Activated gamma-delta T cell (primary cell): ENCODE data around the gene ILF3.
"Not testable (repeated sequence)": the region's sequence is repeated elsewhere in the genome, so short reads cannot be mapped to it uniquely, and the experiment has no call there.

Source experiments
- DNase-seq: peaks from one replicate; lab custom pipeline; 2025; lab: John Stamatoyannopoulos, UW

Gene ILF3

DNA sequence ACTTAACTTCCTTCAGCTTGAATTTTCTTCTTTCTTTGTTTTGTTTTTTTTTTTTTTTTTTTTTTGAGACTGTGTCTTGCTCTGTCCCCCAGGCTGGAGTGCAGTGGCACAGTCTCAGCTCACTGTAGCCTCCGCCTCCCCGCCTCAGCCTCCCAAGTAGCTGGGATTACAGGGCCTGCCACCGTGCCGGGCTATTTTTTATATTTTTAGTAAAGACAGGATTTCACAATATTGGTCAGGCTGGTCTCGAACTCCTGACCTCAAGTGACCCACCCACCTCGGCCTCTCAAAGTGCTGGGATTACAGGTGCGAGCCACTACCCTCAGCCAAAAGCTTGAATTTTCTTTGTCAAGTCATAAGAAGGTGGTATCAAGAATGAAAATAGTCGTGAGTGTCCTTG, 21.1 kb downstream of the ILF3 start:
- DNase-seq, result not testable (repeated sequence)

DNA sequence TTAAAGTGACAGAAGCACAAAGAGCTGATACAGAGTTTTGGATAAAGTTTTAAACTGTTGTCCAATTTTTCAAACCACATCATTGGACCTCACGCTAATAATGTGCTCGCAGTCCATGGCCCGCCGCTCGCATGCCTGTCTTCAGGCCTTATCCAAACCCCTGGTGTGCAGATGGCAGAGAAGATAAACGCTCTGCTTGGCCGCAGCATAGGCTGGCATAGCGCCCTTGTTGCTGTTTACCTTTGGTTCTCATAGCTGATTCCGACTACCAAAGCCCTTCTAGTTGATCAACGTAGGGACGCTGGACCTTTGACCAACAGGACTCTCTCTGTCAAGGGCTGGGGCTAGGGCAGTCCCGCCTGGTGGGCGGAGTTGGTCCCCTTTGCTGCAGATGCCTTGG, 23.6 kb downstream of the ILF3 start:
- no peak for DNase-seq

DNA sequence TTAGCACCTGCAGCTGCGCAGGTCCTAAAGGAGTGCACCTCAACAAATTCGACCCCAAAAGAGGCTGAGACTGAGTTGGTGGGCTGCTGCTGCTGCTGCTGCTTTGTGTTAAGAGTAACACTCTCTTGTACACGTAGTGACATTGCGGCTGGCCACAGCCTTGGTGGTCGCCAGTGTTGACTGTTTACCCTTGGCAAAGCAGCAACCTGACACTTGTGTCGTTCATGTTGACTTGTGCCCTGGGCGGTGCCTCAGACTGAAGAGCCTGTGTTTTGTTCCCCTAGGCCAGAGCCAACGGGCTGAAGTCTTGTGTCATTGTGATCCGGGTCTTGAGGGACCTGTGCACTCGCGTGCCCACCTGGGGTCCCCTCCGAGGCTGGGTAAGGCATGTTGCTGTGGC, 24.7 kb downstream of the ILF3 start:
- no peak for DNase-seq

DNA sequence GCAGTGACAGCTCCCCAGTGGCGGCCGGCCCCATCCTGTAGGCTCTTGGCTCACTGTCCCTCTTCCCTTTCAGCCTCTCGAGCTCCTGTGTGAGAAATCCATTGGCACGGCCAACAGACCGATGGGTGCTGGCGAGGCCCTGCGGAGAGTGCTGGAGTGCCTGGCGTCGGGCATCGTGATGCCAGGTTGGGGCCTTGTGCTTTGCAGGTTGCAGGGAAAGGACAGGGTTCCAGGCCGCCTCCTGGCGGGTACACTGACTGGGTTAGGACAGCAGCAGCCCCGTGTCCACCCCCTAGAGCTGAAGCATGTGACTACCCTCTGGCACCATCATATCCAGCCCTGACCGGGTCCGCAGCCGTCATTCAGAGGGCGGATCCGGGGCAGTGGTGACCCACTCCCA, 25.6 kb downstream of the ILF3 start:
- DNase-seq, result no peak

DNA sequence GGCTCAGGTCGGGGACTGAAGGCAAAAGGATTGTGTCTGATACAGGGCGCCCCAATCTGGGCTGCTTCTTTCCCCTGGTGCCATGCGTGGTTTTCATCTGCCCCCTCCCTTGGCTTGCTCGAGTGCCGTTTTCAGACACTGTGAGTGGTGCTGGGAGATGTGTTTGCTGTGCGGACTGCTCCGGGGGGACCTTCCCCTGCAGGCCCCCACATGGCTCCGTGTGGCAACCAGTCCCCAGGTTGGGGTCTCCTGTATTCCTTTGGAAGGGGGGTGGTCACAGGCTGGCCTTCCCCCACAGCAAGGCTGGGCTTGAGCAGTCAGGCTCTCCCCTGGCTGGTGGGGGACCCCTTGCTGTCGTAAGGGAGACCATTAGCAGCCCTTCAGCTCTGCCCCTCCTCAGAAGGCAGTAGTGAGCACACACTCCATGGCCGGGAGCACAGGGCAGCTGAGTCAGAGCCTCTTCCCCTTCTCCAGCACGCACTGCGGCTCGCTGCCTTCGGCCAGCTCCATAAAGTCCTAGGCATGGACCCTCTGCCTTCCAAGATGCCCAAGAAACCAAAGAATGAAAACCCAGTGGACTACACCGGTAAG, 26.5 kb downstream of the ILF3 start:
- DNase-seq, result no peak

DNA sequence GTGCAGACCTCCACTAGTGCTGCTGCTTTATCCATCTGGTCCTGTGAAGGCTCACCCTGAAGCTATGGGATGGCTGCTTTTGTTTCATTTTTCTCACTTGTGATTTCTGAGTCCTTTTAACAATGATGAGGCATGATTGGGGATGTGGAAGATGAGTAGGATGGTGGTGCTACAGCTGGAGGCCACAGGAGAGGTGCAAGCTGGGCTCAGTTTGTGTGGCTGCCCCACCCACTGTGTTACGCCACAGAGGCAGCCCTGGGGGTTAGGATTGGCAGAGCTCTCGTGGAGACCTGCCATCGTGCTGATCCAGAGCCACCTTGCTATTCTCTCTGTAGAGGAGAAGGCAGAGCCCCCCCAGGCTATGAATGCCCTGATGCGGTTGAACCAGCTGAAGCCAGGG, 27.5 kb downstream of the ILF3 start:
- DNase-seq, result no peak

DNA sequence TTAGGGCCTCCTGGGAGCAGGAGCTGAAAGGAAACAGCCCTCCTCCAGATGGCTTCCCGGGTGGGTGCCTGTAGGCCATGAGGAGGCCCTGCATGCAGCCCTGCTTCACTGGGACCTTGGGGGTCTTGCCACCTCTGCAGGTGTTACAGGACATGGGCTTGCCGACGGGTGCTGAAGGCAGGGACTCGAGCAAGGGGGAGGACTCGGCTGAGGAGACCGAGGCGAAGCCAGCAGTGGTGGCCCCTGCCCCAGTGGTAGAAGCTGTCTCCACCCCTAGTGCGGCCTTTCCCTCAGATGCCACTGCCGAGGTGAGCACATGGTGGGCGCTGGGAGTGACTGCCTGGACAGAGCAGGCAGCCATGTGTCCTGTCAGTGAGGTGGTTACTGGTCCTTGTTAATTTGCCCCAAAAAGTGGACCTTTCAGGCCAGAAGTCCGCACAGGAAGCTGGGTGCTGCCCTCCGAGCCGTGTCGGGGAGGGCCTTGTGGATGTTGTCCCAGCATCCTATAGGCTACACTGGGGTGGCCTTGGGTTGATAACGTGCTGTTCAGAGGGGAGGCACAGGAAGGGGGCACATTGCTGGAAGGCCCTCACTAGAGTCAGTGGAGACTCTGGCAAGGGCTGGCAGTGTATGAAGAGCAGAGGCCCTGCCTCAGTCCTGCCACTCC, 28.4 kb downstream of the ILF3 start:
- no peak for DNase-seq

DNA sequence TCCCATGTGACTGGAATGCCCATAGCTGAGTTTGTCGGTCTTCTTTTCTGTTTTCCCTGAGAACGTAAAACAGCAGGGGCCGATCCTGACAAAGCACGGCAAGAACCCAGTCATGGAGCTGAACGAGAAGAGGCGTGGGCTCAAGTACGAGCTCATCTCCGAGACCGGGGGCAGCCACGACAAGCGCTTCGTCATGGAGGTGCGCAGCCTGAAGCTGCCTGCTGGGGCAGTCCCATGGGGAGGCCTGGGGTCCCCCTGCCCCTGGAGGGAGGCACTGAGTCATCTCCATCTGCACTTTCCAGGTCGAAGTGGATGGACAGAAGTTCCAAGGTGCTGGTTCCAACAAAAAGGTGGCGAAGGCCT, 28.9 kb downstream of the ILF3 start:
- DNase-seq, result no peak

DNA sequence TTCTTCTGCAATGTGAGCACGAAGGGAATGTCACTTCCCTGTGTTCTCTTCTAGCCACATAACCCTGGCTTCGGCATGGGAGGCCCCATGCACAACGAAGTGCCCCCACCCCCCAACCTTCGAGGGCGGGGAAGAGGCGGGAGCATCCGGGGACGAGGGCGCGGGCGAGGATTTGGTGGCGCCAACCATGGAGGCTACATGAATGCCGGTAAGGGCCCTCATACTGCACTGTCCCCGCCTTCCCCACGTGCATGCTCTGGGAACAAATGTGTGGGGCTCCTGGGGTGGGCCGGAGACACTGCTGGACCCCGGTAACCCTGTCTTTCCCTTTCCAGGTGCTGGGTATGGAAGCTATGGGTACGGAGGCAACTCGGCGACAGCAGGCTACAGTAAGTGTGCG, 29.4 kb downstream of the ILF3 start:
- no peak for DNase-seq

DNA sequence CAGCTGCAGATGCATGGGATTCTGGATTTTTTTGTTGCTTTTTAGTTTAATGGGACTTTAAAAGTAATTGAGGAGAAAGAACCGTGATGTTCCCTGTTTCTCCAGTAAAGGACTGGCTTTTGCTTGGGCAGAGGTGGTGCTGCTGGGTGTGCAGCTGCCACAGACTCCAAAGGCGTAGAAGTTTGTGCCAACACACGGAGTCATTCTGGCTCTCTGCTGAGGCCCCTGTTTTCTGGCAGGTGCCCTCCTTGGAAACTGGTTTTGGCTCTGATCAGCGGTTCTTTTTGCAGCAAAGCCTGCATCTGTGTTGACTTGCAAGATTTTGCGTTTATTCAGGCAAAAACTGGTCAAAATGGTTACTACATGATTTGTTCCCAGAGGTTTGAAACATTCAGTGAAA, 31.1 kb downstream of the ILF3 start:
- DNase-seq, result no peak

DNA sequence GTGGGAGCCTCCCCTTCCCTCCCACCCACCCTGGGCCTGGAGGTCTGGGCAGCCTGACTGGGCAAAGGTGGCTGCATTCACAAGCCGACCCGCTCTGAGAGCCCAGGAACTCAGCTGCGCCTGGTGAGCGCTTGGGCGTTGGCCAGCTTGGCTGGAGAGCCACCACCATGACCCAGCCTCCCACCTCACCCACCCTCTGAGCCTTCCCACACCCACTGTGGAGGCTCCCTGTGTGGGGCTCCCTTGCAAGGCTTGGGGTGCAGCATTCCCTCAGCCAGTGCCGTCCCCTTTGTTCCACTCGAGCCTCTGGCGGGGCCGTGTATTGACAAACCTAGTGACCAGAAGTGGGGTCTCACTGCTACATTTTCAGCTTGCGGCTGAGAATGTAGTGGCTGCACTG, 32.0 kb downstream of the ILF3 start:
- DNase-seq, result no peak

DNA sequence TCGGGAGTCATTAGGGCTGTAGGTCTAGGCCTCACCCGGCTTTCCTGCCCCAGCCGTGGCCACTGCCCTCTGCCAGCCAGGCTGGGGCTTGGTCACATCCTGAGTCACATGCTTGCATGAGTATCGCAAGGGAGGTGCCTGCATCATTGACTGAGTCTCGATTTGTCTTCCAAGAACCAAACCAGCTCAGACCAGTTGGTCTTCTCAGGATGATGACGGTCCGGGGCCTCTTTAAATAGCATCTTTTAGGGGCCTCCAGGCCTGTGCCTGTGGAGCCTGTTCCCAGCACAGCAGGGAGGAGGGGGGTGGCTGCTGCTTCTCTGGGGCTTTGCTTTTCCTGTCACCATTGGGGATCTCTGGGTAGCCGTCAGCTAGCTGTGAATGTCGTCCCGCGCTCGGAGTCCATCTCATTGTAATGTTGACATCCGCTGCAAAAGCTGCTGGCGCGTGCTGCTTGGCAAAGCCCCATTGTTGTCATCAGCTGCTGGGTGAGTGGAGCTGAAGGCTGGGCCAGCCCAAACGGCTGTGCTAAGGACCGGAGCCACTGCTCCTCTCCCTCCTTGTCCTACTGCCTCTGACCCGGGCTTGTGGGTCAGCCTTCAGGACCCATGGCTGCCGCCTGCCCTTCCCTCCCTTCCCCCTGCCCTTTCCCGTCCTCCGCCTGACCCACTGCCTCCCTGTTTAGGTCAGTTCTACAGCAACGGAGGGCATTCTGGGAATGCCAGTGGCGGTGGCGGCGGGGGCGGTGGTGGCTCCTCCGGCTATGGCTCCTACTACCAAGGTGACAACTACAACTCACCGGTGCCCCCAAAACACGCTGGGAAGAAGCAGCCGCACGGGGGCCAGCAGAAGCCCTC, 32.7 kb downstream of the ILF3 start:
- no peak for DNase-seq

DNA sequence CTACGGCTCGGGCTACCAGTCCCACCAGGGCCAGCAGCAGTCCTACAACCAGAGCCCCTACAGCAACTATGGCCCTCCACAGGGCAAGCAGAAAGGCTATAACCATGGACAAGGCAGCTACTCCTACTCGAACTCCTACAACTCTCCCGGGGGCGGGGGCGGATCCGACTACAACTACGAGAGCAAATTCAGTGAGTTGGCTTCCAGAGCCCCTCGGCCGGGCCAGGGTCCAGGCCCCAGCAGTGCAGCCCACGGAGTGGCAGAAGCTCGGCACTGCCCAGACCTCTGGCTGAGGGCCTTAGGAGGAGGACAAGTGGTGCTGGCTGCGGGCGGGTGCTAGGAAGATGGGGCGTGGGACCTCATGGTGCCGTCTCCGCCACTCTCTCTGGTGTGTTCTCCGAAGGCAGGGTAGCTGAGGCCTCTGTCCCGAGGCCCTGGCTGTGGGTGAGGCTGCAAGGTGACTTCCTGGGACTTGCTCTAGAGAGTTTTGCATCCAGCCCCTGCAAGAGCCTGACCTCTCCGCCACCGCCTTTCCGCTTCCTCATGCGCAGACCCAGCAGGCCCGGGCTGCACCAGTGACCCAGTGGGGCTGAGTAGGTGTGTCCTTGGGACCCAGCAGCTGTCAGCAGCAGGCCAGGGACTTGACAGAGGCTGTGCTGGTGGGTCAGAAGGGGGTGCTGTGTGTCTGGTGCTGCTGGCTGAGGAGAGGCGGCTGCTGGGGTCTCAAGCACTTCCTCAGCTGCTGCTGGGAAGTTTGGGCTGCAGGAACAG, 33.6 kb downstream of the ILF3 start:
- DNase-seq, result no peak

DNA sequence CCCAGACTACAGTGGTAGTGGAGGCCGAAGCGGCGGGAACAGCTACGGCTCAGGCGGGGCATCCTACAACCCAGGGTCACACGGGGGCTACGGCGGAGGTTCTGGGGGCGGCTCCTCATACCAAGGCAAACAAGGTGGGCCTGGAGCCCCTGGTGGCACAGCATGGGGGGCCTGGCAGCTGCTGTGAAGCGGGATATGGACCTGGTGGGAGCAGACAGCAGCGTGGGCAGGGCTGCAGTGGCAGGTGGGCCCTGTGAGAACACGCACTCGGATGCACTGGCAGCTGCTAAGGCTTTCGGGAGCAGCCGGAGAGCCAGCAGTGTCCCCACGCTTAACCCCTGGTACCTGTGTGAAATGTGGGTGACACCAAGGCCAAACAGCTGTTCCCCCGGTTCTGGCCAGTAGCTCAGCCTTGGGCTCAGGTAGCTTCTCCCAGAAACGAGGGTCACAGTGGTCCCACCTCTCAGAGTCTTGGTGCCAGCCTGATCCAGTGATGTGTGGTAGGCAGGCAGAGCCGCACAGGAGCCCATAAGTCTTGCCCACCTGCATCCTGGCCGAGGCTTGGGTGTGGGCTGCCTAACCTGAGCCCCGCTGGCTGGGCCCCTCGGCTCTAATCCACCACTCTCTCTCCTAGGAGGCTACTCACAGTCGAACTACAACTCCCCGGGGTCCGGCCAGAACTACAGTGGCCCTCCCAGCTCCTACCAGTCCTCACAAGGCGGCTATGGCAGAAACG, 34.6 kb downstream of the ILF3 start:
- no peak for DNase-seq

DNA sequence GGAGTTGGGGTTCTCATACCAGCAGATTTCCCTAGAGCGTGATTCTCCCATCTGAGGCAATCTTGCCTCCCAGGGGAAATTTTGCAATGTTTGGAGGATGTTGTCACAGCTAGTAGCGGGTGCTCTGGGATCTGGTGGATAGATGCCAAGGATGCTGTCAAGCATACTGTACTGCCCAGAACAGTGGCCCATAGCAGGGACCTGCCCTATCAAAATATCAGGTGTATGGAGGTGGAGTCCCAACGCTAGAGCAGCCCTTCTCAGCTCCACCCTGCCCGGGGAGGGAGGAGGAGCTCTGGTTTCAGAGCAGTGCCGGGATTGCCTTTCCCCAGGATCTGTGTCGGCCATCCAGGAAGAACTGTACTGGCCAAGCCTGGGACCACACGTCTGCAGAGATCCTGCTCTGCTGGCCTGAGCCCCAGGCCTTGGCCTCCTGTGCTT, 36.2 kb downstream of the ILF3 start:
- DNase-seq, result no peak

DNA sequence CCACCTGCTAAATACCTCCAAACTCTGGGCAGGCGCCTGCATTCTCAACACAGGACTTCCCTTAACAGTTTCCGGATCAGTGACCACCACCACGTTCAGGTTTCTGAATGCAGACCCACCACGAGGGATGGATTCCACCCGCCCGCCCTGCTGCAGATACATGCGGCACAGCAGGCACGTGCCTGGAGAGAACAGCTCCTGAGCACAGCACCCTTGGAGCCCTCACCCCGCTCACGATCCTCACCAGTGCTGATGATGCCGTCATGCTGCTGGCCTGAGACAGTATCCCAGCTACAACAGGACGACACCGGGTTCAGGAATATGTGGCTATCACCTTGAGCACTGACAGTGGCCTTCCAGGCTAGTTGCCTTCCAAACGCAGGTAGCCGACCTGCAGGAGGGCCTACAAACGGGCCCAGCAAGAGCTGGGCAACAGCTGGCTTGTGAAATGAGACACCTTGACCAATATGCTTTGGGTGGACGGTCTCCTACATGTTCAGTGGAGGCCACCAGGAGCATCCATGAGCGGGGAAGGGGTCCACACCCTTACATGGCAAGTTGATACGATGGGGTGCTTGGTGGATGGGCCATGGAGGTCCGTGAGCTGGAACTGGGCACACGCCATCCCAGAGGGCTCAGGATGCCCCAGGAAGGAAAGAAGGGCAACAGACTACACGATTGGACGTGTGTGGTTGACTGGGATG, 37.2 kb downstream of the ILF3 start:
- DNase-seq, result no peak

DNA sequence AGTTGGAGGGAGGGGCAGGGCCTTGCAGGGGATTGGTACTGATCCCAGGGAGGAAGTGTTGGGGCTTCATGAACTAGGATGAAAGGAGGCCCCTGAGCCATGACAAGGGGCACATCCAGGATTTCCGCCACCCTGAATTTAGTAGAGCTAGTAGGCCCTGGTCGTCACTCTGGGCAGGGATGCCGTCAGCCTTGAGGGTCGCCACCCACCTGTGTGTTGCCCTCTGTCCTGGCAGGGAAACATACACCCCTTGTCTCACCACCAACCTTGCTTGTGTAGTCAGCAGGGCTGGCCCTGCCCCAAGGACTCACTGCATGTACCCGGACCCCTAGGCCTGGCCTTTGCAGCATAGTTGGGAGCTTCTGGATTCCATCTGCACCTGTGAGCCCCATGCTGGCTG, 37.7 kb downstream of the ILF3 start:
- DNase-seq, result no peak

DNA sequence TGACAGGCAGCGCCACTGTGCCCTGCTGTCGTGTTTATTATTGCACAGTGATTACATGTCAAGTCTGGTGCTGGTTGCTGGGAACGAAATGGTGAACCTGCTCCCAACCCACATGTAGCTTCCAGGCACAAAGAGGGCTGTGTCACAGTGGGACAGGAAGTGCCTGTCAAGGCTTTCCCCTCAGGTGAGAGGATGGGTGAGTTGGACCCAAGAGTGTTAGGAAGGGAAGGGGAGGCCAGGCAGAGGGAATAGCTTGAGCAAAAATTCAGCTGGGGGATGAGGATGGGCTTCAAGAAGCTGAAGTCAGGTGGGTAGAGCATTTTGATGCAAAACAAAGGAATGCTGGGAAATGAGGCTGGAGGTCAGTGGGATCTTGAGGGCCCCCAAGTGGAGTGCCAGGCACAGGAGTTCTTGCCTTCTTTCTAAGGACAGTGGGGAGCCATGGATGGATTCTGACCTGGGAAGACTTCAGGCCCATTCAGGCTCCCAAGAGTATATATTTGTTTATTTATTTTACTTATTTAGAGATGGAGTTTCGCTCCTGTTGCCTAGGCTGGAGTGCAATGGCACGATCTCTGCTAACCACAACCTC, 38.6 kb downstream of the ILF3 start:
- no peak for DNase-seq

DNA sequence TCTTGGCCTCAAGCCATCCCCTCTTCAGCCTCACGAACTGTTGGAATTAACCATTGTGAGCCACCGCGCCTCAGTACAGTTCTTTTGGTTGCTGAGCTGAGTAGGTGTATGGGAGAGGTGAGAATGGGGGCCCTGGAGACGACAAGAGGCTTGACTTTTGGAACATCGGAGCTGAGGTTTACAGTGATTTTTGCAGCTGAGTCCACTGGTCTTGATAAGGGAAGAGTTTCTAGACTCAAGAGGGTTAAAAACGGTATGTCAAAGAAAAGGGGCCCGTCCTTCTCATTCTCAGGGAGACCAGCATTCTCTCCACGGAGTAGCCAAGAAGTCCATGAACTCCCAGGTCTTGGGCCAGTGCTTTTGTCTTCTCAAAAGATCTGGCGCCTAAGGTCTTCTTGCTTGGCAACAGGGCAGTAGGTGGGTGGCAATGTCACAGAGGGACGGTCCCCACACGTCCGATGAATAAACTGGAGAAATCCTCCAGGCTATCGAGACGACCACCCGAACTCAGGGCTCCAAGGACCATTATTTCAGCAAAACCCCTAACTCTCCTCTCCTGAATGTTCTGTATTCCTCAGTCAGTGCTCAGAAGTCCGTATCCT, 40.7 kb downstream of the ILF3 start:
- DNase-seq, result no peak
